GM18498 (cell line): ENCODE measurements around the gene PRAC2.
"Not testable (repeated sequence)": the region's sequence is repeated elsewhere in the genome, so short reads cannot be mapped to it uniquely, and the experiment has no call there.

Experiments
- ATAC-seq: cut with Tn5 transposase; IDR thresholded peaks from one replicate; pipeline ENCODE4 v1.9.1; 2021; ENCODE audit warnings: mild to moderate bottlenecking, moderate library complexity; ENCODE audit not compliant: unreplicated experiment

Gene PRAC2

GRCh38 chr17:48722915-48723422 is at the start of gene PRAC2:
TSS of gene PRAC2 (plus strand) at chr17:48723185. CDS start at chr17:48724411, 1,226 bp downstream.
- no peak for ATAC-seq

- no peak for ATAC-seq
Measured at GRCh38 chr17:48676963-48677558, 45.9 kb upstream of the PRAC2 start.

- no peak for ATAC-seq
Measured at GRCh38 chr17:48678141-48678971, 44.6 kb upstream of the PRAC2 start.

- ATAC-seq = no peak
Measured at GRCh38 chr17:48679385-48680096, 43.4 kb upstream of the PRAC2 start.

- no peak for ATAC-seq
Measured at GRCh38 chr17:48681609-48682008, 41.4 kb upstream of the PRAC2 start.

- ATAC-seq = no peak
Measured at GRCh38 chr17:48690655-48691054, 32.3 kb upstream of the PRAC2 start.

GRCh38 chr17:48692049-48692448 is 30.9 kb upstream of the PRAC2 start:
- ATAC-seq = no peak

GRCh38 chr17:48693178-48693577 is 29.8 kb upstream of the PRAC2 start:
- ATAC-seq = no peak

- ATAC-seq = no peak
Measured at GRCh38 chr17:48701864-48702532, 21.0 kb upstream of the PRAC2 start.

GRCh38 chr17:48704361-48705248 is 18.4 kb upstream of the PRAC2 start:
- no peak for ATAC-seq

GRCh38 chr17:48711128-48711527 is 11.9 kb upstream of the PRAC2 start:
- ATAC-seq = no peak

GRCh38 chr17:48715496-48716399 is 7.2 kb upstream of the PRAC2 start:
- ATAC-seq = no peak

GRCh38 chr17:48716549-48716948 is 6.4 kb upstream of the PRAC2 start:
- ATAC-seq = not testable (repeated sequence)

GRCh38 chr17:48717367-48718226 is 5.4 kb upstream of the PRAC2 start:
- ATAC-seq = no peak

- ATAC-seq = no peak
Measured at GRCh38 chr17:48718227-48718760, 4.7 kb upstream of the PRAC2 start.

GRCh38 chr17:48718761-48719641 is 4.0 kb upstream of the PRAC2 start:
- no peak for ATAC-seq
